Activated CD8-positive, alpha-beta T cell treated with anti-CD3 and anti-CD28 coated beads, Interleukin-2, amount 10 ng/mL, durations not matched to agents 7 days and 5 days (primary cell): Measurements from ENCODE around the gene NKTR. TPM values are rescaled to one million over a fixed set of nuclear protein-coding genes. Genes with fewer than 3 reads are reported as not detected.

ENCODE experiments used
- ATAC-seq: fragments of 150-1000 bp; cut with Tn5 transposase; one replicate; pipeline ENCODE4 v1.10.0; 2021; ENCODE audit warnings: moderate library complexity
- CTCF ChIA-PET: fragments of 350-600 bp; sonication (Branson Sonifier 250); formaldehyde crosslinking; loops from one replicate; lab custom pipeline; 2021; ENCODE audit warnings: antibody characterized with exemption; lab: Charles Lee
- POLR2A ChIA-PET: fragments of 350-600 bp; sonication (Branson Sonifier 250); formaldehyde crosslinking; loops from one replicate; lab custom pipeline; 2021; ENCODE audit warnings: antibody characterized with exemption; lab: Charles Lee
- DNase-seq: peaks from one replicate; pipeline ENCODE4 v3.0.0-alpha.2; 2020
- H3K27ac Mint-ChIP-seq: one replicate; pipeline ENCODE4 v1.8.0; 2021; ENCODE audit warnings: mild to moderate bottlenecking, mixed read lengths
- H3K27me3 Mint-ChIP-seq: one replicate; pipeline ENCODE4 v1.8.0; 2021; ENCODE audit warnings: low read depth, mixed read lengths
- H3K36me3 Mint-ChIP-seq: one replicate; pipeline ENCODE4 v1.8.0; 2021; ENCODE audit warnings: low read depth, mixed read lengths
- H3K4me1 Mint-ChIP-seq: one replicate; pipeline ENCODE4 v1.8.0; 2021; ENCODE audit warnings: low read depth, mixed read lengths
- H3K4me3 Mint-ChIP-seq: one replicate; pipeline ENCODE4 v1.8.0; 2021; ENCODE audit warnings: mild to moderate bottlenecking, mixed read lengths
- H3K9me3 Mint-ChIP-seq: one replicate; pipeline ENCODE4 v1.8.0; 2022; ENCODE audit warnings: mixed read lengths; ENCODE audit not compliant: insufficient read depth
- total RNA-seq, 2 experiments: library from RNA; stranded (reverse); gene quantifications; one replicate each; pipeline ENCODE4 v1.2.3, GENCODE V29; 2021

NKTR gene
- total RNA-seq, 2 experiments from 2014 or later = 85.9 to 90.3 TPM

DNA sequence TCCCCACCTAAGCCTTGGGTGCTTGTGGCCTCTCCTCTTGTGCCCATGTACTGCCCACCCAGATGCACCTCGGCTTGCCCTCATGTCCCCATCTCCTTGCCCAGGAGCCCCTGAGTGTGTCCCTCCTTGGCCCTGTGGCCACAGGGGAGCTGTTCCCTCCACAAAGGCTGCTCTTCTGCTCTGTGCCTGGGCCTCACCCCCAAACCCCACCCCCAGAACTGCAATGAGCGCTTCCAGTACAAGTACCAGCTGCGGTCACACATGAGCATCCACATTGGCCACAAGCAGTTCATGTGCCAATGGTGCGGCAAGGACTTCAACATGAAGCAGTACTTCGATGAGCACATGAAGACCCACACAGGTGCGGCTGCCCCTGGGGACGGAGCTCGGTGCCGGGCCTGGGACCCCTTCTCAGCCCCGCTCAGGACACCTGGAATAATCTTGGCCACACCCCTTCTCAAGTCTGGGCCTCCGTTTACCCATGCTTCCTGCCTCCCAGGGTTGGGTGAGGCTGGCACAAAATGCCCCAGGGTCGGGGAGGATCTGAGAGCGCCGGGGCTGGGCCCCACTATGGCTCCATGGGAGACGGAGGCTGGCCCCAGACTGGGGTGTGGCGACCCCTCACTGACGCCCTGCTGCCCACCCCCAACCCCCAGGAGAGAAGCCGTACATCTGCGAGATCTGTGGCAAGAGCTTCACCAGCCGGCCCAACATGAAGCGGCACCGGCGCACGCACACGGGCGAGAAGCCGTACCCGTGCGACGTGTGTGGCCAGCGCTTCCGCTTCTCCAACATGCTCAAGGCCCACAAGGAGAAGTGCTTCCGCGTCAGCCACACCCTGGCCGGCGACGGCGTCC is 63.3 kb downstream of the NKTR start:
- ATAC-seq (no peak), DNase-seq (no peak)
- Mint-ChIP-seq H3K4me1 (no peaks in the 10 kb centered on the region), H3K27ac (no peak overlapping the region), H3K36me3 (no peaks in the 10 kb centered on the region), H3K9me3 (no peaks in the 10 kb centered on the region), H3K4me3 (no peak overlapping the region), H3K27me3 (no peaks in the 10 kb centered on the region)
- ChIA-PET POLR2A (no interaction called here), CTCF (no interaction called here)

DNA sequence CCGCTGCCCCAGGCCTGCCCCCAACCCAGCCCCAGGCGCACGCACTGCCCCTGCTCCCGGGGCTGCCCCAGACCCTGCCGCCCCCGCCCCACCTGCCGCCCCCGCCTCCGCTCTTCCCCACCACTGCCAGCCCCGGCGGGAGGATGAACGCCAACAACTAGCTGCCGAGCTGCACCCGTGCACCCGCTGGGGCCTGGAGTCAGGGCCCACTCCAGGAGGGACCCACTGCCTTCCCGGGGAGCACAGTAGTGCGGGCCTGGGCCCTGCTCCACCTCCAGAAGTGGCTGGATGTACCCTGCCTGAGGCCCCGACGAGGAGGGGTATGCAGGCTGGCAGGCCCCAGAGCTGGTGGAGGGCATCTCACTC is 63.9 kb downstream of the NKTR start:
- Mint-ChIP-seq H3K9me3 (no peaks in the 10 kb centered on the region), H3K27me3 (no peaks in the 10 kb centered on the region), H3K27ac (no peak overlapping the region), H3K36me3 (no peaks in the 10 kb centered on the region), H3K4me1 (no peaks in the 10 kb centered on the region), H3K4me3 (no peak overlapping the region)
- ChIA-PET CTCF (no interaction called here), POLR2A (no interaction called here)
- DNase-seq = no peak
- ATAC-seq = no peak

DNA sequence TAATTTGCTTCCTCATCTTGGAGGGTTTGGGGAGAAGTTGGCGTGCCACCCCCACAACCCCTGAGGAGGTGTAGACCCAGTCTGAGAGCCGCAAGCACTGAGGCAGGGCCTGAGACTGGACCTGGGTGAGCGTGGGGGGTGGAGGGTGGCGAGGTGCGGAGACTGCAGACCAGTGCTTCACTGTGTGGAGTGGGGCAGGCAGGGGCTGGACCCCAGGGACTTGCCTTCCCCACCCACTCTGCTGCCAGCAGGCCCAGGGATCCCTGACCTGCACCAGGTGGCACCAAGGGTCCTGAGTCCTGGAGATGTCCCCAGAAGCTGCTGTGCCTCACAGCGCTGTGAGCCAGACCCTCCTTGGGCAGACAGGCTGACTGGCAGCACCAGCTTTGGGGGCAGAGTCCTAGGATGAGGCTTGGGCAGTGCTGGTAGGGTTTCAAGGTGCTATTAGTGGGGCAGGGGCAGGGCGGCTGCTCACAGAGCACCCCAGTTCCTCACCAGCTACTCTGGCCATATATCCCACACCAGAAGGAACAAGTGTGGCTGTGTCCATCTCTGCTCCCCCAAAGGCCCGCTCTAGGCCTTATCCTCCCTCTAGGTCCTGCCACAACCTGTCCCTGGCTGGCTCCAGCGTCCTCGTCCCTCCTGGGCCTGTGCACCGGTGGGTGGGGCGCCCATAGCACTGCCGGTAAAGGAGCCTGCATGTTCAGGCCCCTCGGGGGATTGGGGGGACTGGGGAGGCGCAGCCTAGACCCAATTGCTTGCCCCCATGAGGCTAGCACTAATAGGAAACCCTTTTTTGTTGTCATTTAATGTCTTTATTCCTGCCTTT is 64.8 kb downstream of the NKTR start:
- no peak for ATAC-seq
- POLR2A ChIA-PET = no interaction called here
- Mint-ChIP-seq H3K9me3 (no peaks in the 10 kb centered on the region), H3K4me1 (no peaks in the 10 kb centered on the region), H3K36me3 (no peaks in the 10 kb centered on the region), H3K27me3 (no peaks in the 10 kb centered on the region), H3K27ac (no peak overlapping the region), H3K4me3 (no peak overlapping the region)
- CTCF ChIA-PET = no interaction called here
- no peak for DNase-seq

DNA sequence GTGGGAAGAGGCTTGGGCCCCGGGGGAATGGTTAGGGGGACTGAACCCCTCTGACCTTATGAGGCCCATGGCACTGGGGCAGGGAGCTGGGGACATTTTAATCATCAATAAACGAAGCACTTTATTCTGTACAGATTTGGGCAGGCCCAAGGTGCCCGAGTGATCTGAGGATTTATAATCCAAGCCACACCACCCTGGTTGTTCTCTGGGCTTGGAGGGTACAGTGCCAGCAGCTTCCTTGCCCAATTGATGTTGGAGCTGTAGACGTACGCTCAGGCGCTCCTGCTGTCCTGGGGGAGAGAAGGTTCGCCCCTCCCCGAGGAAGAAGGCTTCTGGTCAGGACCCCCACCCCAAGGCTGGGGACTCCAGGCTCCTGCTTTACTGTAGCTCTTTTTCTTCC is 65.5 kb downstream of the NKTR start:
- Mint-ChIP-seq H3K4me1 (no peaks in the 10 kb centered on the region), H3K4me3 (no peak overlapping the region), H3K27ac (no peak overlapping the region), H3K27me3 (no peaks in the 10 kb centered on the region), H3K36me3 (no peaks in the 10 kb centered on the region), H3K9me3 (no peaks in the 10 kb centered on the region)
- POLR2A ChIA-PET = no interaction called here
- DNase-seq (no peak), ATAC-seq (no peak)
- CTCF ChIA-PET = no interaction called here

DNA sequence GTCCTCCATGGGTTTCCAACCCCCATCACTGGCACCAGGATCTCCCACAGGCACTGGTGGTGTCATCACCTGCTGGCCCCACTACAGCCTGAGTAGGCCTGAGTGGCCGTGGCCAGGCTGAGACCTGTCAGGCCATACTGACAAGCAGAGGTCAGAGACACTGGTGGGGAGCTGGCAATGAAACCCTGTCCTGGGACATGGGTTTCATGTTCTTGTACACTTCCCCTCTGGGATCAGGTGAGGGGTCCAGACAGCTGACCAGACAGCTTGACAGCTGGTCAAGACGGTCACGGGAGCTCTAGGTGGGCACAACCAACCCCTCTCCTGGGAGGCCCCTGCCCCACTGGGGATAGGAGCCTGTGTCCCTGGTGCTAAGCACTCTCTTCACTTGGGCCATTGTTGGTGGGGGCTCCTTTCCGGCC is 66.1 kb downstream of the NKTR start:
- DNase-seq = no peak
- ChIA-PET POLR2A (no interaction called here), CTCF (no interaction called here)
- Mint-ChIP-seq H3K36me3 (no peaks in the 10 kb centered on the region), H3K27ac (no peak overlapping the region), H3K9me3 (no peaks in the 10 kb centered on the region), H3K4me1 (no peaks in the 10 kb centered on the region), H3K4me3 (no peak overlapping the region), H3K27me3 (no peaks in the 10 kb centered on the region)
- no peak for ATAC-seq

DNA sequence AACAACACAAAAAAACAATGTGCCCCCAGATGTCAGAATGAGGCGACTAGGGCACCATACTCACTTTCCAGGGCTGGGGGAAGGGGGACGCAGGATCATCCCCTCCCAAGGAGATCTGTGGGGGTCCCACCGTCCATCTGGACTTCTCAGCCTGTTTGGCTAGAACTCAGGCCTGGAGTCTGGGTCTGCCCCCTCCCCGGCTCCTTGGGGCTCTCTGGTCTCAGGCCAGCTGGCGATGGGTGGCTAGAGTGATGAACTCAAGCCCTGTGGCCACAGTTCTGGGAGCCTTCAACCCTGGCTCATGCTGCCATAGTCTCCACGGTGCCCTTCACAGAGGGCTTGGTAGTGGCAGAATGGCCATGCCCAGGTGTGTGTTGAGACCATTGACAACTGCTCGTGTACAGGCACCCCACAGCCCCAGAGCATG is 66.6 kb downstream of the NKTR start:
- Mint-ChIP-seq H3K4me3 (no peak overlapping the region), H3K27me3 (no peaks in the 10 kb centered on the region), H3K9me3 (no peaks in the 10 kb centered on the region), H3K36me3 (no peaks in the 10 kb centered on the region), H3K4me1 (no peaks in the 10 kb centered on the region), H3K27ac (no peak overlapping the region)
- ChIA-PET POLR2A (no interaction called here), CTCF (no interaction called here)
- no peak for DNase-seq
- ATAC-seq = no peak

DNA sequence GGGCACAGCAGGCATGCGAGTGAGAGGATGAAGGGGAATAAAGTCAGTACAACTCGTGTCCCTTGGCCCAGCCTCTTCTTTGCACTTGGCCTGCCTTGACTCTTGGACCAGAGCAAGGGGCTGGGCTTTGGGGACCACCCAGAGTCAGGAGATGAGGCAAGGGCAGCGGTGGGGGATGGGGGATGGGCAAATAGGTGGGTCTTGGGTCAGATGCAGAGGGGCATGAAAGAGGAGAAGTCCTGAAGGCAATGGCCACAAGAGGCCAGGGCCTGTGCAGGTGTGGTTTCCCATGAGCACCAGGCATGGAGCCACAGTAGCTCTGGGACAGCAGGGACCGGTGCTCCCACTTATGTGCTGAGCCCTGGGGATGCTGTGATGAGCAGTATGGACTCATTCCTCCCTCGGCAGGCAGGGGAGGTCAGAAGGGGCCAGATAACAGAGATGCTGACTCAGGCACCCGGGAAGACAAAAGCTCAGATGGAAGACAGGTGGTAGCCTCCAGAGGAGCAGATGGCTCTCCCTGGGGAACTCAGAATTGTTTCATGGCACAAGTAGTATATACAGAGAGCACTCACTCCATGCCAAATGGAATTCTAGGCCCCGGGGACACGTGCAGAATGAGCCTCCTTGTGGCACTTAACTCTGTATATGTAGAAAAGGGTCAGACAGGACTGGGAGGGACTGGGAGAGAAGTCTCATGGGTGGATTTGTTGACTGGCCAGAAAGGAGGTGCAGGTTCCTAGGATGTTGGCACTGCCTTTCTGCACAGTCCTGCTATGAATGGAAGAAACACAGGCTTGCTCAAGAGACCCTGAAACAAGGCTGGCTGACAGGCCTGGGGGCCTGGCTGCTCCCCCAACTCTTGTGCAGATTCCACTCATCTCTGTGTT is 67.3 kb downstream of the NKTR start:
- CTCF ChIA-PET = no interaction called here

DNA sequence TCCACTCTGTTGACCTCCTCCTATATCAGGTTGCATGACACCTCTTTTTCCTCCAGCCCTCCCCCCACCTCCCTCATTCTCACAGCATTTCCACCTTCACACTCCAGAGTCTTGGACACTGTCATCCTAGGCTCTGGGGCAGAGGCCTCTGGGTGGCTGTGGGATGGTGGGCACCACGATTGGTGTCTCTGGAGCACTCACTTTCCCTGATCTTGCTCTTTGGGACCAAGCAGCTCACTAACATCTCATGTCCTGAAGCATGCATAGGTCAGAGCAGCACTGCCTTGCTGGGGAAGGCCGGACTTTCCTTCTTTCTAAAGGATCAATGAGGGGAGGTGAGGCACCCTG is 67.9 kb downstream of the NKTR start:
- H3K4me3 Mint-ChIP-seq = no peak overlapping the region
- CTCF ChIA-PET = no interaction called here

More for the DNA sequence above, 67.3 kb downstream of the NKTR start:
- H3K36me3 Mint-ChIP-seq = no peaks in the 10 kb centered on the region
- POLR2A ChIA-PET = no interaction called here
- H3K9me3 Mint-ChIP-seq = no peaks in the 10 kb centered on the region
- H3K4me1 Mint-ChIP-seq = no peaks in the 10 kb centered on the region
- H3K27ac Mint-ChIP-seq = no peak overlapping the region
- H3K4me3 Mint-ChIP-seq = no peak overlapping the region
- DNase-seq (no peak), ATAC-seq (no peak)
- no peaks in the 10 kb centered on the region for H3K27me3 Mint-ChIP-seq

DNA sequence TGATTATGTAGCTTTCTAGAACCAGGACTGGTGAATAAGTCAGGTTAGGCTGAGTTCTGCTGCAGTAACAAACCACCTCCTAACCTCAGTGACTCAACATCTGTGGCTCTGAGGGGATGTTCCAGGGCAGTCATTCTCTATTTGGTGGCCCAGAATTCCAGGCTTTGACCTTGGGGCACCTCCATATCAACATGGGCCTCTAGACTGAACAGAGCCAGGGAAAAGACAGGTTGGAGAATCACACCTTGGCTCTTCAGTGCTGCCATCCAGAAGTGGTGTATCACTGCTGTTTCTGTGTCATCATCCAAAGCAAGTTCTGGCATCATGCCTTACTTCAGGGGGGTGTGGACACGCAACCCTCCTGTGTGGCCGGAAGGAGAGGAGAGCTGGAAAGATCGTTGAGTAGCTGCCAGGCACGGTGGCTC is 68.3 kb downstream of the NKTR start:
- Mint-ChIP-seq H3K27ac (no peak overlapping the region), H3K4me3 (no peak overlapping the region), H3K36me3 (no peaks in the 10 kb centered on the region), H3K4me1 (no peaks in the 10 kb centered on the region), H3K27me3 (no peaks in the 10 kb centered on the region), H3K9me3 (no peaks in the 10 kb centered on the region)
- POLR2A ChIA-PET = no interaction called here
- DNase-seq (no peak), ATAC-seq (no peak)
- CTCF ChIA-PET = no interaction called here

More for the DNA sequence above, 67.9 kb downstream of the NKTR start:
- no peaks in the 10 kb centered on the region for H3K4me1 Mint-ChIP-seq
- no peak overlapping the region for H3K27ac Mint-ChIP-seq
- POLR2A ChIA-PET = no interaction called here
- no peaks in the 10 kb centered on the region for H3K9me3 Mint-ChIP-seq
- ATAC-seq (no peak), DNase-seq (no peak)
- H3K27me3 Mint-ChIP-seq = no peaks in the 10 kb centered on the region
- no peaks in the 10 kb centered on the region for H3K36me3 Mint-ChIP-seq

DNA sequence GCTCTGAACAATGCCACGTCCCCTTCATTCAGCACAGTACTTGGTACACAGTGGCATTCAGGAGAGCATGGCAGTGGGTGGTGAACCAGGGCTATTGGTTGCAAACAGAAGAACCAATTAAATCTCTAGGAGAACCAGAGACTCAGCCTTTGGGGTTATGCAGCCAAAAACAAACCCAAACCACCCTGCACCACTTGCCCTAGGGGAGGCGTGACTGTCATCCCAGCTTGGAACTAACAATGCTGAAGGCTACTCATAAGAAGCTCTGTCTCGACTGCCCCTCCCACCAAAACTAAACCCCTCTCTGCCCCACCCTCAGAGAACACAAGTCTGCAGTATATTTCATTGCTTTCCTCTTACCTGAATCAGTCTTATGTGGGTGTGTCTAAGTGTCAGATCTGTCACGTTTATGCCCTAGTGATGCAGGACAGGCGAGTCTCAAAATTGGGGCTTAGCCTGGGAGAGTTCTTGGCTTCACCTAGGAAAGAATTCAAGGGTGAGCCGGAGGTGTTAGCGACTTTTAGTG is 69.6 kb downstream of the NKTR start:
- Mint-ChIP-seq H3K36me3 (no peaks in the 10 kb centered on the region), H3K9me3 (no peaks in the 10 kb centered on the region), H3K27me3 (peaks cover 5% of the 10 kb centered on the region), H3K4me3 (no peak overlapping the region), H3K4me1 (no peaks in the 10 kb centered on the region), H3K27ac (no peak overlapping the region)
- no peak for DNase-seq
- POLR2A ChIA-PET = interaction anchor here (0.7 kb wide), 1 partner anchor 1519 kb away, joined by 3 read pairs; no protein-coding TSS in a partner anchor
- CTCF ChIA-PET = no interaction called here
- no peak for ATAC-seq

DNA sequence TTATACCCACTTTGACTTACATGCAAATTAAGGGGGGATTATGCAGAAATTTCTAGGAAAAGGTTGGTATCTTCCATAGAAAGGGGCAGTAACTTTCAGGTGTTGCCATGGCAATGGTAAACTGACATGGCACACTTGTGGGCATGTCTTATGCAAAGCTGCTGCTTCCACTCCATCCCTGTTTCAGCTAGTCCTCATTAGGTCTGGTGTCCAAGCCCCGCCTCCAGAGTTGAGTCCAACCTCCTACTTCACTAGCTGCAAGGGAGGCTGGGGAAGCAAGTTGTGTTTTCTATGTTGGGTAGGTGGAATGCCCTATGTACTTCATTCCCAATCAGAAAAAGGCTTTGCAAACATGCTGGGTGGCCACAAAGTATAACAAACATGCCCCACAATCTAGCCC is 70.2 kb downstream of the NKTR start:
- DNase-seq (no peak), ATAC-seq (no peak)
- Mint-ChIP-seq H3K27ac (no peak overlapping the region), H3K9me3 (no peaks in the 10 kb centered on the region), H3K27me3 (peaks cover 5% of the 10 kb centered on the region), H3K36me3 (no peaks in the 10 kb centered on the region), H3K4me1 (no peaks in the 10 kb centered on the region), H3K4me3 (no peak overlapping the region)
- POLR2A ChIA-PET = no interaction called here
- CTCF ChIA-PET = no interaction called here
